B cell (primary cell): ENCODE measurements around the gene SLC44A3. TPM values are rescaled to one million over a fixed set of nuclear protein-coding genes. Genes with fewer than 3 reads are reported as not detected.

Experiments used
- ATAC-seq: fragments of 200-7000 bp; cut with Tn5 transposase; one replicate; pipeline ENCODE4 v1.10.0; 2021; ENCODE audit warnings: low read depth, mild to moderate bottlenecking, moderate number of reproducible peaks, moderate library complexity
- CTCF ChIA-PET: fragments of 350-600 bp; sonication (Branson Sonifier 250); formaldehyde crosslinking; loops from one replicate; lab custom pipeline; 2021; ENCODE audit warnings: antibody characterized with exemption, inconsistent platforms; lab: Charles Lee
- POLR2A ChIA-PET: fragments of 350-600 bp; sonication (Branson Sonifier 250); formaldehyde crosslinking; loops from one replicate; lab custom pipeline; 2021; ENCODE audit warnings: antibody characterized with exemption; lab: Charles Lee
- DNase-seq: peaks from one replicate; pipeline ENCODE4 v3.0.0; 2013
- H2AFZ ChIP-seq: 2 replicates; pipeline ENCODE4 v1.6.1; 2012; ENCODE audit warnings: mild to moderate bottlenecking, low read depth, low read length; ENCODE audit not compliant: insufficient read depth, poor library complexity, severe bottlenecking
- H3K27ac ChIP-seq, 2 donors: 1 replicate in 1 of 2; 2 replicates in 1 of 2; pipeline ENCODE4 v1.5.1; 2012 to 2013; ENCODE audit warnings: low read length in 2 of 2, mild to moderate bottlenecking in 2 of 2, moderate library complexity in 1 of 2
- H3K27me3 ChIP-seq, 4 experiments: fragments of 200-600 bp in 1 of 4; sonication (generic) in 1 of 4; replicated peaks in 1 of 4; 1 replicate in 2 of 4; 2 replicates in 2 of 4; pipeline versions ENCODE4 v1.6.1 to v1.7.0; 2013 to 2016; ENCODE audit warnings: low read length in 3 of 4, mild to moderate bottlenecking in 2 of 4, mixed read lengths in 1 of 4, moderate library complexity in 1 of 4; ENCODE audit not compliant: insufficient read depth in 4 of 4, control insufficient read depth in 3 of 4; ENCODE audit errors: control extremely low read depth in 1 of 4
- H3K36me3 ChIP-seq, 2 experiments: replicated peaks in 1 of 2; 1 replicate in 1 of 2; 2 replicates in 1 of 2; pipeline versions ENCODE4 v1.6.1 to v1.7.1; 2013; ENCODE audit warnings: low read length in 1 of 2; ENCODE audit not compliant: insufficient read depth in 2 of 2, control insufficient read depth in 1 of 2; ENCODE audit errors: control extremely low read depth in 1 of 2, extremely low read depth in 1 of 2
- H3K4me1 ChIP-seq, 2 donors: fragments of 200-600 bp in 1 of 2; sonication (generic) in 1 of 2; 1 replicate in 1 of 2; 2 replicates in 1 of 2; pipeline versions ENCODE4 v1.5.1 to v1.6.1; 2013 to 2017; ENCODE audit warnings: low read length in 2 of 2; ENCODE audit not compliant: control insufficient read depth in 2 of 2, insufficient read depth in 2 of 2
- H3K4me2 ChIP-seq: replicated peaks from 2 replicates; pipeline ENCODE3; 2012; ENCODE audit warnings: mild to moderate bottlenecking, low read depth, low read length; ENCODE audit not compliant: poor library complexity, severe bottlenecking
- H3K4me3 ChIP-seq, 5 experiments: fragments of 200-600 bp in 1 of 5; sonication (generic) in 1 of 5; 1 replicate in 3 of 5; 2 replicates in 2 of 5; pipeline versions ENCODE4 v1.5.1 to v1.7.0; 2011 to 2016; ENCODE audit warnings: low read length in 4 of 5, mild to moderate bottlenecking in 4 of 5, low read depth in 2 of 5, control low read depth in 1 of 5, moderate library complexity in 1 of 5; ENCODE audit not compliant: insufficient read depth in 1 of 5; ENCODE audit errors: control extremely low read depth in 1 of 5, extremely low read depth in 1 of 5
- H3K79me2 ChIP-seq: fragments of 200-600 bp; sonication (generic); one replicate; pipeline ENCODE4 v1.6.0; 2016; ENCODE audit warnings: low read length; ENCODE audit not compliant: control insufficient read depth, insufficient read depth
- H3K9ac ChIP-seq: fragments of 200-600 bp; sonication (generic); 2 replicates; pipeline ENCODE4 v1.6.1; 2017; ENCODE audit warnings: mild to moderate bottlenecking, low read length, moderate library complexity
- H3K9me3 ChIP-seq, 3 donors: one replicate each; pipeline versions ENCODE4 v1.6.1 to v1.7.1; 2013; ENCODE audit warnings: low read length in 2 of 3; ENCODE audit not compliant: control insufficient read depth in 2 of 3, insufficient read depth in 1 of 3; ENCODE audit errors: control extremely low read depth in 1 of 3
- H4K20me1 ChIP-seq: 2 replicates; pipeline ENCODE4 v1.6.0; 2012; ENCODE audit warnings: mild to moderate bottlenecking, low read length; ENCODE audit not compliant: insufficient read depth, control insufficient read depth, poor library complexity, severe bottlenecking
- H3K27ac Mint-ChIP-seq: one replicate; pipeline ENCODE4 v1.8.0; 2021; ENCODE audit warnings: mixed read lengths
- H3K27me3 Mint-ChIP-seq: one replicate; pipeline ENCODE4 v1.8.0; 2021; ENCODE audit warnings: mixed read lengths
- H3K4me1 Mint-ChIP-seq: one replicate; pipeline ENCODE4 v1.8.0; 2021; ENCODE audit warnings: mixed read lengths
- H3K4me3 Mint-ChIP-seq: one replicate; pipeline ENCODE4 v1.8.0; 2021; ENCODE audit warnings: mixed read lengths
- H3K9me3 Mint-ChIP-seq: one replicate; pipeline ENCODE4 v1.8.0; 2022; ENCODE audit warnings: mixed read lengths; ENCODE audit not compliant: insufficient read depth
- EZH2 ChIP-seq: IDR thresholded peaks from 2 replicates; pipeline ENCODE4 v1.6.1; 2012; ENCODE audit warnings: borderline replicate concordance, low read depth, mild to moderate bottlenecking, moderate library complexity, low read length; ENCODE audit not compliant: insufficient read depth, poor library complexity, severe bottlenecking
- WGBS: methylation state at CpG from one replicate; pipeline ENCODE4 v1.1.5; 2013; ENCODE audit warnings: missing lambda C conversion rate; ENCODE audit not compliant: insufficient coverage; 5-methylcytosine and 5-hydroxymethylcytosine counted together
- intact Hi-C: fragments of 100-400 bp; cut with micrococcal nuclease; formaldehyde crosslinking; loops from one replicate; pipeline ENCODE4 v1.10.0; 2022
- polyA plus RNA-seq: library from polyadenylated mRNA; depleted of rRNA; stranded (reverse); fragments of >200 nt; gene quantifications from 2 replicates; pipeline ENCODE4 v1.2.3, GENCODE V29; 2012
- total RNA-seq, 2 donors: library from RNA; stranded (reverse); fragments of 120-200 nt in 1 of 2; gene quantifications; 1 replicate in 1 of 2; 2 replicates in 1 of 2; pipeline versions ENCODE4 v1.2.3 to v1.2.4, GENCODE V29; 2013 to 2022
- TF ChIP-seq, protein P1 (sequence below): fragments of 200-600 bp; IDR thresholded peaks from one replicate; pipeline ENCODE4 v1.8.0; 2022; ENCODE audit warnings: antibody characterized with exemption, mild to moderate bottlenecking

Gene SLC44A3
- total and polyA plus RNA-seq, 2 donors (not counting 1 experiment from before 2014, with no cell fraction given), result not detected

DNA sequence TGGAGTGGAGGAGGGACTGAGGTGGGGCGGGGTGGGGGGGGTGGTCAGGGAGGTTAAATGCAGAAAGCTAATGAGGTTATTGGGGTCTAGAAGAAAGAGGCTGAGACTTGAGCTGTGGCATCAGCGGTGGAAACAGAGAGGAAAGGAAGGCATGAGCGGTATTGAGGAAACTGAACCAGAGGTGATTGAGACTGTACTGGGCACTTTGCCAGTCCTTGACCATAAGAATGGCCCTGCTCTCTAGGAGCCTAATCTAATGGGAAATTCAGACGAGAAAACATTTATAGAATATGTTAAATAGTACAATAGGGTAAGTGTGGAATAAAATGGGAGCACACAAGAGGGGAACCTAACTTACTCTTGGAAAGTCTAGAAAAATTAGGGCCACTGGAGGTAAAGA is 23.7 kb downstream of the SLC44A3 start:
- no peak overlapping the region for H2AFZ ChIP-seq
- DNase-seq (no peak), ATAC-seq (no peak)
- ChIA-PET CTCF (no interaction called here), POLR2A (no interaction called here)
- no peak overlapping the region for H3K9ac ChIP-seq
- no peak overlapping the region for H3K4me3 ChIP-seq
- H3K79me2 ChIP-seq, result no peaks in the 10 kb centered on the region
- H3K27me3 ChIP-seq, result peaks cover 0 to 9% (median 2%) of the 10 kb centered on the region in 4 experiments
- no peaks in the 10 kb centered on the region for H3K36me3 ChIP-seq
- H3K27me3 Mint-ChIP-seq, result peaks cover 22% of the 10 kb centered on the region
- H3K9me3 Mint-ChIP-seq, result no peaks in the 10 kb centered on the region
- no peak overlapping the region for H3K4me3 Mint-ChIP-seq
- no peak overlapping the region for H3K4me2 ChIP-seq
- H3K4me1 Mint-ChIP-seq, result no peaks in the 10 kb centered on the region
- no peaks in the 10 kb centered on the region for H3K9me3 ChIP-seq
- no peaks in the 10 kb centered on the region for H4K20me1 ChIP-seq
- intact Hi-C loops, result no loop called here
- WGBS, result 79% methylated on average over 2 of the region's 4 CpGs
- no peak overlapping the region for H3K27ac Mint-ChIP-seq
- no peak overlapping the region for H3K27ac ChIP-seq
- H3K4me1 ChIP-seq, result no peaks in the 10 kb centered on the region
- TF ChIP-seq EZH2, result no peak
- TF ChIP-seq, protein P1, sequence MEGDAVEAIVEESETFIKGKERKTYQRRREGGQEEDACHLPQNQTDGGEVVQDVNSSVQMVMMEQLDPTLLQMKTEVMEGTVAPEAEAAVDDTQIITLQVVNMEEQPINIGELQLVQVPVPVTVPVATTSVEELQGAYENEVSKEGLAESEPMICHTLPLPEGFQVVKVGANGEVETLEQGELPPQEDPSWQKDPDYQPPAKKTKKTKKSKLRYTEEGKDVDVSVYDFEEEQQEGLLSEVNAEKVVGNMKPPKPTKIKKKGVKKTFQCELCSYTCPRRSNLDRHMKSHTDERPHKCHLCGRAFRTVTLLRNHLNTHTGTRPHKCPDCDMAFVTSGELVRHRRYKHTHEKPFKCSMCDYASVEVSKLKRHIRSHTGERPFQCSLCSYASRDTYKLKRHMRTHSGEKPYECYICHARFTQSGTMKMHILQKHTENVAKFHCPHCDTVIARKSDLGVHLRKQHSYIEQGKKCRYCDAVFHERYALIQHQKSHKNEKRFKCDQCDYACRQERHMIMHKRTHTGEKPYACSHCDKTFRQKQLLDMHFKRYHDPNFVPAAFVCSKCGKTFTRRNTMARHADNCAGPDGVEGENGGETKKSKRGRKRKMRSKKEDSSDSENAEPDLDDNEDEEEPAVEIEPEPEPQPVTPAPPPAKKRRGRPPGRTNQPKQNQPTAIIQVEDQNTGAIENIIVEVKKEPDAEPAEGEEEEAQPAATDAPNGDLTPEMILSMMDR, result no peak

DNA sequence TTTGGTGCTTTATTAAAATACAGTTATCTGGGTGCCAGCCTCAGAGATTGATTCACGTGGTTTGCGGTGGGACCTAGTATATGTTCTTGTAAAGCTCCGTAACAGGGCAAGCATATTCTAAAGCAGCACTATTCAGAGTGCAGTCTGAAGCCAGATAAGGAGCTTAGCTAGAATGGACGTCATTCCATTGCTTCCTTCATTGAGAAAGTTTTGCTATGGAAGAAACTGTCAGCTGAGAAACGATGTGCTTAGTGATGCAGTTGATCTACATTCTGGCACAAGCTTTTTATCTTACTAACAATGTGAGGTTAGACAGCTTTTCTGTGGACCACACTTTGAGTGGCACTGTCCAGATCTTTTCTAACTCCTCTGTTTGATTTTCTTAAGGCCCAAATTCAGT is 26.2 kb downstream of the SLC44A3 start:
- no peaks in the 10 kb centered on the region for H3K9me3 Mint-ChIP-seq
- Histone ChIP-seq H3K4me2 (no peak overlapping the region), H3K9me3 (no peaks in the 10 kb centered on the region), H3K27ac (no peak overlapping the region), H3K9ac (no peak overlapping the region), H2AFZ (no peak overlapping the region), H3K79me2 (no peaks in the 10 kb centered on the region), H3K27me3 (peaks cover 0 to 7% (median 2%) of the 10 kb centered on the region in 4 experiments), H4K20me1 (no peaks in the 10 kb centered on the region), H3K36me3 (no peaks in the 10 kb centered on the region), H3K4me1 (no peaks in the 10 kb centered on the region), H3K4me3 (no peak overlapping the region)
- ChIA-PET POLR2A (no interaction called here), CTCF (interaction anchor here (2.7 kb wide), 1 partner anchor 8 kb away, joined by 16 read pairs; no protein-coding TSS in a partner anchor)
- TF ChIP-seq EZH2, result no peak
- TF ChIP-seq, protein P1, result no peak
- 85% methylated on average over 4 of the region's 5 CpGs for WGBS
- H3K27ac Mint-ChIP-seq, result no peak overlapping the region
- intact Hi-C loops, result no loop called here
- no peak overlapping the region for H3K4me3 Mint-ChIP-seq
- no peaks in the 10 kb centered on the region for H3K4me1 Mint-ChIP-seq
- ATAC-seq, result no peak
- no peak for DNase-seq
- peaks cover 18% of the 10 kb centered on the region for H3K27me3 Mint-ChIP-seq
